Activated CD8-positive, alpha-beta T cell treated with anti-CD3 and anti-CD28 coated beads, Interleukin-2, amount 10 ng/mL, durations not matched to agents 7 days and 5 days (primary cell): ENCODE results near the gene LRRC75B. TPM values are rescaled to one million over a fixed set of nuclear protein-coding genes. Genes with fewer than 3 reads are reported as not detected.
"Not testable (repeated sequence)": the region's sequence is repeated elsewhere in the genome, so short reads cannot be mapped to it uniquely, and the experiment has no call there.

Experiments
- ATAC-seq: fragments of 150-1000 bp; cut with Tn5 transposase; one replicate; pipeline ENCODE4 v1.10.0; 2021; ENCODE audit warnings: moderate library complexity
- CTCF ChIA-PET: fragments of 350-600 bp; sonication (Branson Sonifier 250); formaldehyde crosslinking; loops from one replicate; lab custom pipeline; 2021; ENCODE audit warnings: antibody characterized with exemption; lab: Charles Lee
- POLR2A ChIA-PET: fragments of 350-600 bp; sonication (Branson Sonifier 250); formaldehyde crosslinking; loops from one replicate; lab custom pipeline; 2021; ENCODE audit warnings: antibody characterized with exemption; lab: Charles Lee
- DNase-seq: peaks from one replicate; pipeline ENCODE4 v3.0.0-alpha.2; 2020
- H3K27ac Mint-ChIP-seq: one replicate; pipeline ENCODE4 v1.8.0; 2021; ENCODE audit warnings: mild to moderate bottlenecking, mixed read lengths
- H3K27me3 Mint-ChIP-seq: one replicate; pipeline ENCODE4 v1.8.0; 2021; ENCODE audit warnings: low read depth, mixed read lengths
- H3K36me3 Mint-ChIP-seq: one replicate; pipeline ENCODE4 v1.8.0; 2021; ENCODE audit warnings: low read depth, mixed read lengths
- H3K4me1 Mint-ChIP-seq: one replicate; pipeline ENCODE4 v1.8.0; 2021; ENCODE audit warnings: low read depth, mixed read lengths
- H3K4me3 Mint-ChIP-seq: one replicate; pipeline ENCODE4 v1.8.0; 2021; ENCODE audit warnings: mild to moderate bottlenecking, mixed read lengths
- H3K9me3 Mint-ChIP-seq: one replicate; pipeline ENCODE4 v1.8.0; 2022; ENCODE audit warnings: mixed read lengths; ENCODE audit not compliant: insufficient read depth
- total RNA-seq, 2 experiments: library from RNA; stranded (reverse); gene quantifications; one replicate each; pipeline ENCODE4 v1.2.3, GENCODE V29; 2021

LRRC75B gene
- total RNA-seq, 2 experiments from 2014 or later = 0.91 to 1.3 TPM

DNA sequence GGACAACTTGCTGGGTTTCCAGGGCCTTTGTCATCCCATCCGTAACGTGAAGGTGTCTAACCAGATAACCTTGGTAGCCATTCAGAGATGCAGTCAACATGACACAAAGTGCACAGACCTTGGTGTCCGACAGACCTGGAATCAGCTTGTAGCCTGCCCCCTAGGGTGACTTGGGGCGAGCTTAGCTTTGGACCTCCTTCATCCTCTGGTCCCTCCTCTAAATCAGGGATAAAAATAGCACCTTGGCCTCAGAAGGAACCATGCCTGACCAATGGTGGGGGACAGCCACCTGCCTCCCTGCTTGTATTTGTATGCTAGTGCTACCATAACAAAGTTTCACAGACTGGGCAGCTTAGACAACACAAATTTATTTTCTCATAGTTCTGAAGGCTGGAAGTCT lies 33.4 kb downstream of the LRRC75B start:
- H3K27me3 Mint-ChIP-seq = no peaks in the 10 kb centered on the region
- no peak overlapping the region for H3K27ac Mint-ChIP-seq
- H3K9me3 Mint-ChIP-seq = no peaks in the 10 kb centered on the region
- DNase-seq = no peak
- CTCF ChIA-PET = no interaction called here
- no peak overlapping the region for H3K4me3 Mint-ChIP-seq
- H3K36me3 Mint-ChIP-seq = peaks cover 49% of the 10 kb centered on the region
- H3K4me1 Mint-ChIP-seq = peaks cover 48% of the 10 kb centered on the region
- no peak for ATAC-seq
- POLR2A ChIA-PET = no interaction called here

GRCh38 chr22:24555165-24556039 lies 37.5 kb downstream of the LRRC75B start, which contains the start of gene SNRPD3:
TSS of gene SNRPD3 (plus strand) at chr22:24555999. CDS start at chr22:24557675, 1,676 bp downstream.
- CTCF ChIA-PET = no interaction called here

DNA sequence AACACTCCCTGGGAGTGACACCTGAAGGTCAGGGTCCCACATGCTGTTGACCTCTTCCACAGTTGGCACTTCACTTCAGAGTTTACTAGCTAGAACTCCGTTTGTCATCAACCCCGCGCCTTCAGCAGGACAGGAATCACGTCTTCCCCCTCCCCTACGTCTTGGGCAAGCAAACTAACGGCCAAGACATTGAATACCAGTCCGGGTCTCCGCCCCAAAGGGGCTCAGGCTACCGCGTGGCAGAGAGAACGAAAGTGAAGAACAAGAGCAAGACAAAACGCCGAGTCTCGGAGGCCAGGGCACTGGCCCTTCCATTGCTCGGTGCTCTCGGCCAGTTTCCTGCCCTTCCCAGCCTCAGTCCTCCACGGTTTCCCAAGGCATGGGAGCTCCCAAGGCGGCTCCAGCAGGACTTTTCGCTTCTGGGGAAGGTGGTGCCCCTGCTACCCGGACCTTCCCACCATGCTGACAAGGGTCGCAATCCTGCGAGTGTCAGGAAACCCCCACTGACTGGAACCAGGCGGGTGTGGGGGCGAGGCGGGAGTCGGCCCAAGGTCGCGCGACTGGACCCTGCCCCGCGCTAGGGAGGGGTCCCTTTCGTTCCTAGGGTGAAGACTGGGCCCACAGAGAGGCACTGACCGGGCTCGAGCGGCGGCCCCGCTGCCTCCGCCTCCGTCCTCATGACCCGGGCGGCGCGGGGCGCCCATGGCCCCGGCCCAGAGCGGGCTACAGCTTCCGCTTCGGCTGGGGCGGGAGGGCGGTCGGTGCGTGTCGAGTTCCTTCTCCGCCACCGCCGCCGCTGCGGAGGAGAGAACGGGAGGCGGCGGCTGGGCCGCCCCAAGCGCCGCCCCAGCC lies 38.3 kb downstream of the LRRC75B start, which contains the start of gene GUCD1:
Gene GUCD1, minus strand, starts transcription at position 826 of the 852 bp plus-strand sequence. Its CDS starts 147 bp downstream, at position 679.
- H3K4me1 Mint-ChIP-seq = peaks cover 52% of the 10 kb centered on the region
- ATAC-seq = no peak

More at GRCh38 chr22:24555165-24556039, 37.5 kb downstream of the LRRC75B start, which contains the start of gene SNRPD3:
- H3K27me3 Mint-ChIP-seq = no peaks in the 10 kb centered on the region
- H3K4me1 Mint-ChIP-seq = peaks cover 52% of the 10 kb centered on the region
- POLR2A ChIA-PET = interaction anchor here (0.5 to 1.8 kb wide), 8 partner anchors 9 to 120 kb away, joined by 3 to 10 read pairs (median 3); no protein-coding TSS in a partner anchor
- no peaks in the 10 kb centered on the region for H3K9me3 Mint-ChIP-seq
- peaks cover 37% of the 10 kb centered on the region for H3K36me3 Mint-ChIP-seq
- peak within 1 kb of the TSS; percentile 97 for H3K27ac Mint-ChIP-seq
- peak; percentile 100 for DNase-seq
- ATAC-seq = peak; percentile 90
- H3K4me3 Mint-ChIP-seq = peak within 1 kb of the TSS; percentile 99

GRCh38 chr22:24553597-24554312 lies 39.1 kb downstream of the LRRC75B start:
- H3K4me3 Mint-ChIP-seq = peak overlapping the region; percentile 99
- H3K9me3 Mint-ChIP-seq = no peaks in the 10 kb centered on the region
- peaks cover 47% of the 10 kb centered on the region for H3K4me1 Mint-ChIP-seq
- peaks cover 33% of the 10 kb centered on the region for H3K36me3 Mint-ChIP-seq
- ChIA-PET POLR2A (interaction anchor here (0.6 to 1.2 kb wide), 2 partner anchors 13 to 21 kb away, joined by 4 to 10 read pairs; no protein-coding TSS in a partner anchor), CTCF (interaction anchor here (1.0 kb wide), 1 partner anchor 26 kb away, joined by 4 read pairs; no protein-coding TSS in a partner anchor)
- H3K27me3 Mint-ChIP-seq = no peaks in the 10 kb centered on the region
- ATAC-seq (no peak), DNase-seq (no peak)
- peak overlapping the region; percentile 96 for H3K27ac Mint-ChIP-seq

More for the DNA sequence above, 38.3 kb downstream of the LRRC75B start, which contains the start of gene GUCD1:
- ChIA-PET POLR2A (interaction anchor here (0.5 to 1.2 kb wide), 5 partner anchors 10 to 40 kb away, joined by 3 to 10 read pairs (median 3); no protein-coding TSS in a partner anchor), CTCF (interaction anchor here (1.0 kb wide), 1 partner anchor 27 kb away, joined by 4 read pairs; no protein-coding TSS in a partner anchor)
- Mint-ChIP-seq H3K27me3 (no peaks in the 10 kb centered on the region), H3K9me3 (no peaks in the 10 kb centered on the region), H3K27ac (peak within 1 kb of the TSS; percentile 97), H3K36me3 (peaks cover 40% of the 10 kb centered on the region), H3K4me3 (peak within 1 kb of the TSS; percentile 99)
- DNase-seq = peak; percentile 49

GRCh38 chr22:24552503-24553286 lies 40.2 kb downstream of the LRRC75B start:
- POLR2A ChIA-PET, CTCF ChIA-PET, ATAC-seq, H3K9me3 Mint-ChIP-seq, DNase-seq, H3K27me3 Mint-ChIP-seq: not testable (repeated sequence)
- peaks cover 28% of the 10 kb centered on the region for H3K36me3 Mint-ChIP-seq
- peak overlapping the region; percentile 96 for H3K27ac Mint-ChIP-seq
- H3K4me3 Mint-ChIP-seq = peak overlapping the region; percentile 99
- peaks cover 36% of the 10 kb centered on the region for H3K4me1 Mint-ChIP-seq

GRCh38 chr22:24550902-24551435 lies 41.9 kb downstream of the LRRC75B start:
- H3K9me3 Mint-ChIP-seq = no peaks in the 10 kb centered on the region
- H3K36me3 Mint-ChIP-seq = peaks cover 30% of the 10 kb centered on the region
- POLR2A ChIA-PET = interaction anchor here (0.5 kb wide), 1 partner anchor 159 kb away, joined by 3 read pairs; no protein-coding TSS in a partner anchor
- peak overlapping the region; percentile 56 for H3K27ac Mint-ChIP-seq
- DNase-seq = no peak
- CTCF ChIA-PET = interaction anchor here (1.0 kb wide), 1 partner anchor 227 kb away, joined by 3 read pairs; no protein-coding TSS in a partner anchor
- ATAC-seq = no peak
- H3K4me1 Mint-ChIP-seq = peaks cover 26% of the 10 kb centered on the region
- H3K4me3 Mint-ChIP-seq = no peak overlapping the region
- no peaks in the 10 kb centered on the region for H3K27me3 Mint-ChIP-seq

GRCh38 chr22:24550028-24550901 lies 42.6 kb downstream of the LRRC75B start:
- Mint-ChIP-seq H3K9me3 (no peaks in the 10 kb centered on the region), H3K4me1 (peaks cover 26% of the 10 kb centered on the region), H3K4me3 (no peak overlapping the region), H3K27me3 (no peaks in the 10 kb centered on the region), H3K36me3 (peaks cover 30% of the 10 kb centered on the region), H3K27ac (peak overlapping the region; percentile 62)
- DNase-seq = no peak
- ChIA-PET POLR2A (interaction anchor here (0.5 to 0.9 kb wide), 2 partner anchors 20 to 159 kb away, joined by 3 read pairs; no protein-coding TSS in a partner anchor), CTCF (interaction anchor here (1.0 kb wide), 1 partner anchor 226 kb away, joined by 3 read pairs; no protein-coding TSS in a partner anchor)
- ATAC-seq = no peak

DNA sequence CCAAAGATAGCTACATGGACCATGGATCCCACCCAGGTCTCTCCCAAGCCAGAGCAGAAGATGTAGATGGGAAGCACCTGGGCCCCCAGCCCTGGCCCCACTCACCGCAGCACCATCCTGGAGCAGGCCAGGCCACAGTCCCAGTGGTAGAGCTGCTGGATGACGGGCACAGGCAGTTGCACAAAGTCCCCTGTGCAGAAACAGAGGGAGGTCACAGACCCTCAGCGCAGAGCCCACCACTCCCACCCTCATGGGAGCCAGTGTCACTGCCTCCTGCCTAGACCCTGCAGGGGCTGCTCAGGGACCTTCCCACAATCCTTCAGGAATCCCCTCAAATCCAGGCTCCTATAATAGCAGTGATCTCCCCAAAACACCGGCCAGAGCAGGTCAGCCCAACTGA lies 44.1 kb downstream of the LRRC75B start:
- CTCF ChIA-PET = no interaction called here
- no peaks in the 10 kb centered on the region for H3K9me3 Mint-ChIP-seq
- no peak overlapping the region for H3K4me3 Mint-ChIP-seq
- H3K4me1 Mint-ChIP-seq = peaks cover 22% of the 10 kb centered on the region
- DNase-seq (no peak), ATAC-seq (no peak)
- H3K27ac Mint-ChIP-seq = peak overlapping the region; percentile 66
- peaks cover 28% of the 10 kb centered on the region for H3K36me3 Mint-ChIP-seq
- POLR2A ChIA-PET = interaction anchor here (0.9 kb wide), 1 partner anchor 19 kb away, joined by 3 read pairs; no protein-coding TSS in a partner anchor
- H3K27me3 Mint-ChIP-seq = no peaks in the 10 kb centered on the region

DNA sequence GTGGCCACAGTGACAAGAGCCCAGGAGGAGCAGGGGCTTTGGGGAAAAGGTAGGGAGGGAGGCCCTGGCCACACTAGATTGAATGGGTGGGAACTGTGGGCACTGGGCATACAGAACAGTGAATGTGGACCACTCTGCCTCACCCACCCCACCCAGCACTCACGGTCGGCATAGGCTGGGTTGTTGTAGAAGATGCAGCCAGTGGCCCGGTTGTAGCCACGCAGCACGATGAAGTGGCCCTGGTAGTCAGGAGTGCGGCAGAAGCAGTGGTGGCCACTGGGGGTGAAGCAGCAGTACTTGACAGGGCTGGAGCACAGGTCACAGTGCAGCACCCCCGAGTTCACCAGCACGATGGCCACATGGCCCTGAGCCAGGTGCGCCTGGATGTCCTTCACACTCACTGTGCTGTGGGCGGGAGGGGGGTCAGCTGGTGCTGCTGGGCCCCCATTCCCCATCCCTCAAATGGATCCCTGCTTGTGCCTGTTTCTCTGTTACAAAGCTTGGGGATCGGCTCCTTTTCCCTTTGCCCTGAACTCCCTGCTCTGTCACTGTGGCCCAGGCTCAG lies 49.1 kb downstream of the LRRC75B start:
- ChIA-PET POLR2A (no interaction called here), CTCF (no interaction called here)
- Mint-ChIP-seq H3K9me3 (no peaks in the 10 kb centered on the region), H3K27me3 (no peaks in the 10 kb centered on the region), H3K4me1 (no peaks in the 10 kb centered on the region), H3K36me3 (peaks cover 47% of the 10 kb centered on the region), H3K27ac (no peak overlapping the region), H3K4me3 (no peak overlapping the region)
- ATAC-seq = no peak
- no peak for DNase-seq
